Fibroblast of pulmonary artery (primary cell): Measurements from ENCODE around the gene SEZ6L.

ENCODE experiments used
- DNase-seq: peaks from one replicate; pipeline ENCODE4 v3.0.0-alpha.2; 2010; ENCODE audit warnings: low read depth
- H3K4me3 ChIP-seq: replicated peaks from 2 replicates; pipeline ENCODE4 v1.5.1; 2011; ENCODE audit warnings: low read depth, mild to moderate bottlenecking, control low read depth, low read length, moderate library complexity
- TF ChIP-seq, protein P1 (sequence below): IDR thresholded peaks from 2 replicates; pipeline ENCODE4 v1.5.1; 2011; ENCODE audit warnings: mild to moderate bottlenecking, control low read depth, low read length, inconsistent platforms; ENCODE audit errors: missing control alignments

SEZ6L gene

DNA sequence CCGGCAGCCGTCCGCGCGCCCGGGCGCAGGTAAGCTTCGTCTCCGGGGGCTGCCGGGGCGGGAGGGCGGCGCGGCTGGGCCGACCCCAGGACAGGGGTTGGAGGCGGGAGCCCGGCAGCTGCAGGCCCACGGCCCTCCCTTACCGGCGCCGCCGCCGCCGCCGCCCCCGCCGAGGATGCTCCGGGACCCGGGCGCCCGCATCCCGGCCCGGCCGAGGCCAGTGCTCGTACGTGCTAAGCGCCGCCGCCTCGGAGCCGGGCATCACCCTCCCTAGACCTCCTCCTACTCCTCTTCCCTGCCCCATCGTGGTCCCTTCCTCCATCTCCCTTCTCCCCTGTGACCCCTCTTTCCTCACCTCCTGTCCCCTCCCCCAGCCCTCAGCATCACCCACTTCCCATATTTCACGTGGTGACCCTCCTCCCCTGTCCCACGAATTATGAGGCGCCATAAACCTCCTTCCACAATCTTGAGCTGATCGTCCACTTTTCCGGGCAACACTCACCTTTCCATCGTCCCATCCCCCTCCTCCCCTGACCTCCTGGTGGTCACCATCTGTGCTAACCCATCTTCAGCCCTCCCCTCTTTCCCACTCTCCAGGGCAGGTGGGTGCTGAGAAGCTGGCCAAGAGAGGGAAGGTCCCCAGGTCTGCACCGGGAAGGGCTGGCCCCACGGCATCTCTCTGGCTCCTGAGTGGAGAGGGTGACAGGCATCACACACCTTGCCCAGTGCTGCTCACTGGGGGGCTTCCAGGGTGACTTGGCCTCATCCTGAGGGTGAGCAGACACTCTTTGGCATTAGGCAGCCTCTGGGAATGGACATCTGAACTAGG, 260.4 kb downstream of the SEZ6L start:
- H3K4me3 ChIP-seq = peak overlapping the region; percentile 66
- TF ChIP-seq, protein P1, sequence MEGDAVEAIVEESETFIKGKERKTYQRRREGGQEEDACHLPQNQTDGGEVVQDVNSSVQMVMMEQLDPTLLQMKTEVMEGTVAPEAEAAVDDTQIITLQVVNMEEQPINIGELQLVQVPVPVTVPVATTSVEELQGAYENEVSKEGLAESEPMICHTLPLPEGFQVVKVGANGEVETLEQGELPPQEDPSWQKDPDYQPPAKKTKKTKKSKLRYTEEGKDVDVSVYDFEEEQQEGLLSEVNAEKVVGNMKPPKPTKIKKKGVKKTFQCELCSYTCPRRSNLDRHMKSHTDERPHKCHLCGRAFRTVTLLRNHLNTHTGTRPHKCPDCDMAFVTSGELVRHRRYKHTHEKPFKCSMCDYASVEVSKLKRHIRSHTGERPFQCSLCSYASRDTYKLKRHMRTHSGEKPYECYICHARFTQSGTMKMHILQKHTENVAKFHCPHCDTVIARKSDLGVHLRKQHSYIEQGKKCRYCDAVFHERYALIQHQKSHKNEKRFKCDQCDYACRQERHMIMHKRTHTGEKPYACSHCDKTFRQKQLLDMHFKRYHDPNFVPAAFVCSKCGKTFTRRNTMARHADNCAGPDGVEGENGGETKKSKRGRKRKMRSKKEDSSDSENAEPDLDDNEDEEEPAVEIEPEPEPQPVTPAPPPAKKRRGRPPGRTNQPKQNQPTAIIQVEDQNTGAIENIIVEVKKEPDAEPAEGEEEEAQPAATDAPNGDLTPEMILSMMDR = no peak
- no peak for DNase-seq

DNA sequence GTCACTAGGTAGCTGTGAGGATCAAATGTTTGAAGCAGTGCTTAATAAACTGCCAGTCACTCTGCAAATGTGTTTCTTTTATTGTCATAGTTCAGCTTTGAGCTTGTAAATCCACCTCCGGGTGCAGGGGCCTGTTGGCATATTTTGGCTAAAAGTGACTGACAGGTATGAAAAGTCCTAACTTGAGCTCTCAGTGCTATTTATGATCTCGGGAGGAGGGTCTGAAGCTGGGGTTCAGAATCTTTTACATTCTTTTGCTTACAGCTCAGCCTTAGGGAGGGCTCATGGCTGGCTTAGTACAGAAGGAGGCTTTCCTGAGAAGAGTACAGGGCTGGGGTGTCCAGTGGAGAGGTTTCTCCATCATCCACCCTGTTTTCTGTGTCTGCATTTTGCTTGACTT, 261.3 kb downstream of the SEZ6L start:
- TF ChIP-seq, protein P1 = no peak
- no peak overlapping the region for H3K4me3 ChIP-seq
- no peak for DNase-seq

DNA sequence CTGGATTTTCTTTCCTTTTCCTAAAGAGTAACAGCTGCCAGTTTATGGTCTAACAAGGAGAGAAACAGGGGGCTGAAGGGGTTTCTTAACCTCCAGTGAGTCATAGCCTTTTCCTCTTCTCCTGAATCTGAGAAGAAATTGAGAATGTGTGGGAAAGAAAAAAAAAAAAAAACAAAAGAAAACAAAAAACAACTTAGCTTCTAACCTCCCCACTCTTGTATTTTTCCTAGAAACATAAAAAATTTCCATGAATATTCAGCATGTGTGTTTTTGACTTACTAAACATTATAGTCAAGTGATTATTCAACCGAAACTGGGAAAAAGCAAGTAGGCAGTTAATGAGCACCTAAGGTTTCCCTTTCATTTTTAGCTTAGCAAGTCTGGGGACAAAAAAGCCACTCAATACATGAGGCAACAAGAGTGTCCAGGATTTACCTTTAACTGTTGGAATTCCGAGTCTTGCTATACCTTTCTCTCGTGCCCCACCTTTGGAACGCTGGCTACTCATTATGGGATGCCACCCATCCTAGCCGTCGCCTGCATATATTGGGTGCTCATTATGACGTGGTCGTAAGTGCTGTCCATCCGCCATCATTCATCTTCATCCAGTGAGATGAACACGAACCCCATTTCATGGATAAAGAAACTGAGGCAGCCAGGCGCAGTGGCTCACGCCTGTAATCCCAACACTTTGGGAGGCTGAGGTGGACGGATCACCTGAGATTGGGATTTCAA, 262.2 kb downstream of the SEZ6L start:
- no peak overlapping the region for H3K4me3 ChIP-seq
- peak; percentile 66 for DNase-seq
- TF ChIP-seq, protein P1 = no peak

DNA sequence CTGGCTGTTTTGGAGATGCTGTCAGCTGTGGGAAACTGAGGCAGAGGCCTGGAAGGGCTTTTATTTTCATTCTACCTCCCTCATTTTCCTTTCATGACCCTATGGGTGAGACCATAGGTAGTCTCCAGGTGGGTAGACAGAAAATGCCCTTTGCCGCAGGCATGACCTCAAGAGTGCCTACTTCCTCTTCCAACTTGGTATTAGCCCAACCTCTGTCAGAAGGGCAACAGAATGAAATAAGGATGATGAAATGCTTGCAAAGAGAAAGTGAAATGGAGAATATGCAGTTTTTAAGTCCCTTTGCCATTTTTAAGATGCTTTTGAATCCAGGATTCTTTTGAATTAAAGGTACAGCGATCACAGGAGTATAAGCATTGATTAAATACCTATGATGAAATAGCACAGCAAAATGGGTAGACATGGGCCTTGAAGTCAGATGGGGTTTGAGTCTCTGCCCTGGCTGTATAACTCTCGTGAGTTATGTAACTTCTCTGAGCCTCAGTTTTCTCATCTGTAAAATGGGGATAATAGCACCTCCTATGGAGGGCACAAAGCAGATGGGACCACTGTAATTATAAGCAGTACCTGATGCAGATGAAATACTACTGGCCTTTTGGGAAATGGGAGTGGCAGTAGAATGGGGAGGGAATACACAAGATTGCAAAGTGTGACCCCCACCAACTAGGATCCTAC, 263.5 kb downstream of the SEZ6L start:
- H3K4me3 ChIP-seq = no peak overlapping the region
- DNase-seq = no peak

More for the DNA sequence above, 263.5 kb downstream of the SEZ6L start:
- TF ChIP-seq, protein P1 = no peak
